Activated T-helper 1 cell treated with anti-CD3 and anti-CD28 coated beads, Interleukin-12 subunit alpha, Interleukin-12 subunit beta, Interleukin-2, Interleukin-4 antibody, amounts not matched to agents 30 ng/mL and 10 ng/mL and 1 ng/mL, durations not matched to agents 14 hours and 24 hours and 36 hours (primary cell): ENCODE results near the gene FAM168A. TPM values are rescaled to one million over a fixed set of nuclear protein-coding genes. Genes with fewer than 3 reads are reported as not detected.

Experiments used
- DNase-seq: peaks from one replicate; pipeline ENCODE4 v3.0.0; 2021; ENCODE audit warnings: low spot score
- H3K27ac Mint-ChIP-seq: one replicate; pipeline ENCODE4 v1.8.0; 2021; ENCODE audit warnings: mild to moderate bottlenecking, mixed read lengths
- H3K27me3 Mint-ChIP-seq: one replicate; pipeline ENCODE4 v1.8.0; 2022; ENCODE audit warnings: mild to moderate bottlenecking, moderate library complexity, mixed read lengths; ENCODE audit not compliant: insufficient read depth
- H3K36me3 Mint-ChIP-seq: one replicate; pipeline ENCODE4 v1.8.0; 2021; ENCODE audit warnings: low read depth, mixed read lengths
- H3K4me1 Mint-ChIP-seq: one replicate; pipeline ENCODE4 v1.8.0; 2021; ENCODE audit warnings: low read depth, mixed read lengths
- H3K4me3 Mint-ChIP-seq: one replicate; pipeline ENCODE4 v1.8.0; 2021; ENCODE audit warnings: mild to moderate bottlenecking, moderate library complexity, mixed read lengths
- H3K9me3 Mint-ChIP-seq: one replicate; pipeline ENCODE4 v1.8.0; 2021; ENCODE audit warnings: mixed read lengths
- intact Hi-C: fragments of 100-400 bp; cut with micrococcal nuclease; formaldehyde crosslinking; loops from one replicate; pipeline ENCODE4 v1.15.1; 2024
- total RNA-seq: library from RNA; stranded (reverse); gene quantifications from 2 replicates; pipeline ENCODE4 v1.2.3, GENCODE V29; 2022

The FAM168A gene
- total RNA-seq, 1 donor from 2014 or later, result 19.4 TPM

- H3K4me1 Mint-ChIP-seq, result peaks cover 4% of the 10 kb centered on the region
- no peaks in the 10 kb centered on the region for H3K9me3 Mint-ChIP-seq
- H3K27me3 Mint-ChIP-seq, result peaks cover 30% of the 10 kb centered on the region
- no peak overlapping the region for H3K27ac Mint-ChIP-seq
- H3K36me3 Mint-ChIP-seq, result no peaks in the 10 kb centered on the region
- no peak overlapping the region for H3K4me3 Mint-ChIP-seq
- intact Hi-C loops, result loop anchor here (1.0 kb wide), 2 partner anchors 35 to 305 kb away; no protein-coding TSS in a partner anchor
- DNase-seq, result peak; percentile 34
These were observed 27.9 kb upstream of the FAM168A start for GRCh38 chr11:73625696-73626318.

- H3K27me3 Mint-ChIP-seq, result peaks cover 28% of the 10 kb centered on the region
- H3K4me3 Mint-ChIP-seq, result no peak overlapping the region
- peaks cover 4% of the 10 kb centered on the region for H3K4me1 Mint-ChIP-seq
- H3K9me3 Mint-ChIP-seq, result no peaks in the 10 kb centered on the region
- no peak overlapping the region for H3K27ac Mint-ChIP-seq
- intact Hi-C loops, result no loop called here
- DNase-seq, result no peak
- no peaks in the 10 kb centered on the region for H3K36me3 Mint-ChIP-seq
These were observed 25.8 kb upstream of the FAM168A start for GRCh38 chr11:73623686-73624085.

GRCh38 chr11:73622926-73623593 is 25.1 kb upstream of the FAM168A start:
- Mint-ChIP-seq H3K9me3 (no peaks in the 10 kb centered on the region), H3K4me3 (no peak overlapping the region), H3K27ac (no peak overlapping the region), H3K27me3 (peaks cover 30% of the 10 kb centered on the region), H3K4me1 (peaks cover 4% of the 10 kb centered on the region), H3K36me3 (no peaks in the 10 kb centered on the region)
- no peak for DNase-seq
- intact Hi-C loops, result no loop called here

GRCh38 chr11:73614591-73614990 is 16.7 kb upstream of the FAM168A start:
- Mint-ChIP-seq H3K27me3 (peaks cover 11% of the 10 kb centered on the region), H3K4me3 (no peak overlapping the region), H3K27ac (no peak overlapping the region), H3K9me3 (no peaks in the 10 kb centered on the region), H3K36me3 (no peaks in the 10 kb centered on the region), H3K4me1 (no peaks in the 10 kb centered on the region)
- no peak for DNase-seq
- intact Hi-C loops, result no loop called here

- Mint-ChIP-seq H3K4me3 (no peak overlapping the region), H3K36me3 (no peaks in the 10 kb centered on the region), H3K27me3 (peaks cover 11% of the 10 kb centered on the region), H3K4me1 (no peaks in the 10 kb centered on the region), H3K27ac (no peak overlapping the region), H3K9me3 (no peaks in the 10 kb centered on the region)
- intact Hi-C loops, result no loop called here
- DNase-seq, result no peak
These were observed 14.8 kb upstream of the FAM168A start for GRCh38 chr11:73612601-73613140.

GRCh38 chr11:73598719-73599379 is 937 bp upstream of the FAM168A start:
- peaks cover 2% of the 10 kb centered on the region for H3K27me3 Mint-ChIP-seq
- DNase-seq, result no peak
- intact Hi-C loops, result loop anchor here (1.0 to 5.0 kb wide), 13 partner anchors 22 to 893 kb away; partner anchors contain the start of genes C2CD3, LIPT2, PGM2L1 and PPME1
- peaks cover 14% of the 10 kb centered on the region for H3K36me3 Mint-ChIP-seq
- H3K27ac Mint-ChIP-seq, result peak overlapping the region; percentile 80
- no peaks in the 10 kb centered on the region for H3K9me3 Mint-ChIP-seq
- peak overlapping the region; percentile 93 for H3K4me3 Mint-ChIP-seq
- peaks cover 37% of the 10 kb centered on the region for H3K4me1 Mint-ChIP-seq

GRCh38 chr11:73597336-73597955 is 466 bp downstream of the FAM168A start:
- H3K27ac Mint-ChIP-seq, result peak overlapping the region; percentile 94
- H3K27me3 Mint-ChIP-seq, result peaks cover 2% of the 10 kb centered on the region
- peaks cover 37% of the 10 kb centered on the region for H3K4me1 Mint-ChIP-seq
- H3K4me3 Mint-ChIP-seq, result peak overlapping the region; percentile 93
- no peak for DNase-seq
- H3K36me3 Mint-ChIP-seq, result peaks cover 14% of the 10 kb centered on the region
- intact Hi-C loops, result loop anchor here (5.0 kb wide), 3 partner anchors 60 to 895 kb away; partner anchors contain the start of gene LIPT2
- no peaks in the 10 kb centered on the region for H3K9me3 Mint-ChIP-seq

GRCh38 chr11:73596547-73596946 is 1.4 kb downstream of the FAM168A start:
- peaks cover 3% of the 10 kb centered on the region for H3K27me3 Mint-ChIP-seq
- H3K36me3 Mint-ChIP-seq, result peaks cover 15% of the 10 kb centered on the region
- H3K9me3 Mint-ChIP-seq, result no peaks in the 10 kb centered on the region
- peak overlapping the region; percentile 93 for H3K4me3 Mint-ChIP-seq
- intact Hi-C loops, result loop anchor here (5.0 kb wide), 3 partner anchors 59 to 896 kb away; partner anchors contain the start of gene LIPT2
- no peak for DNase-seq
- peak overlapping the region; percentile 94 for H3K27ac Mint-ChIP-seq
- peaks cover 37% of the 10 kb centered on the region for H3K4me1 Mint-ChIP-seq

GRCh38 chr11:73592640-73593039 is 5.3 kb downstream of the FAM168A start:
- no peak overlapping the region for H3K27ac Mint-ChIP-seq
- intact Hi-C loops, result no loop called here

GRCh38 chr11:73591743-73592142 is 6.2 kb downstream of the FAM168A start:
- Mint-ChIP-seq H3K27ac (no peak overlapping the region), H3K9me3 (no peaks in the 10 kb centered on the region), H3K27me3 (peaks cover 3% of the 10 kb centered on the region), H3K36me3 (peaks cover 7% of the 10 kb centered on the region), H3K4me1 (peaks cover 30% of the 10 kb centered on the region), H3K4me3 (no peak overlapping the region)
- no peak for DNase-seq
- intact Hi-C loops, result no loop called here

More at GRCh38 chr11:73592640-73593039, 5.3 kb downstream of the FAM168A start:
- Mint-ChIP-seq H3K27me3 (peaks cover 3% of the 10 kb centered on the region), H3K36me3 (peaks cover 13% of the 10 kb centered on the region), H3K4me3 (no peak overlapping the region), H3K4me1 (peaks cover 38% of the 10 kb centered on the region), H3K9me3 (no peaks in the 10 kb centered on the region)
- no peak for DNase-seq

GRCh38 chr11:73590991-73591390 is 6.9 kb downstream of the FAM168A start:
- H3K4me1 Mint-ChIP-seq, result peaks cover 22% of the 10 kb centered on the region
- no peaks in the 10 kb centered on the region for H3K9me3 Mint-ChIP-seq
- no peak overlapping the region for H3K27ac Mint-ChIP-seq
- peaks cover 4% of the 10 kb centered on the region for H3K36me3 Mint-ChIP-seq
- H3K27me3 Mint-ChIP-seq, result peaks cover 3% of the 10 kb centered on the region
- no peak for DNase-seq
- H3K4me3 Mint-ChIP-seq, result no peak overlapping the region
- intact Hi-C loops, result no loop called here

GRCh38 chr11:73586791-73587190 is 11.1 kb downstream of the FAM168A start:
- Mint-ChIP-seq H3K27me3 (no peaks in the 10 kb centered on the region), H3K4me3 (no peak overlapping the region)
- intact Hi-C loops, result no loop called here

More at GRCh38 chr11:73586791-73587190, 11.1 kb downstream of the FAM168A start:
- Mint-ChIP-seq H3K9me3 (no peaks in the 10 kb centered on the region), H3K4me1 (peaks cover 8% of the 10 kb centered on the region), H3K27ac (no peak overlapping the region), H3K36me3 (peaks cover 2% of the 10 kb centered on the region)
- DNase-seq, result no peak
